SIG-M5 treated with dmso at 0.1 percent for 504 hours (cell line): ENCODE measurements around the gene LTC4S.
"Not testable (repeated sequence)": the region's sequence is repeated elsewhere in the genome, so short reads cannot be mapped to it uniquely, and the experiment has no call there.

Experiments used
- DNase-seq: peaks from one replicate; lab custom pipeline; 2025; ENCODE audit not compliant: unreplicated experiment; lab: John Stamatoyannopoulos, UW

Gene LTC4S, protein sequence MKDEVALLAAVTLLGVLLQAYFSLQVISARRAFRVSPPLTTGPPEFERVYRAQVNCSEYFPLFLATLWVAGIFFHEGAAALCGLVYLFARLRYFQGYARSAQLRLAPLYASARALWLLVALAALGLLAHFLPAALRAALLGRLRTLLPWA

DNA sequence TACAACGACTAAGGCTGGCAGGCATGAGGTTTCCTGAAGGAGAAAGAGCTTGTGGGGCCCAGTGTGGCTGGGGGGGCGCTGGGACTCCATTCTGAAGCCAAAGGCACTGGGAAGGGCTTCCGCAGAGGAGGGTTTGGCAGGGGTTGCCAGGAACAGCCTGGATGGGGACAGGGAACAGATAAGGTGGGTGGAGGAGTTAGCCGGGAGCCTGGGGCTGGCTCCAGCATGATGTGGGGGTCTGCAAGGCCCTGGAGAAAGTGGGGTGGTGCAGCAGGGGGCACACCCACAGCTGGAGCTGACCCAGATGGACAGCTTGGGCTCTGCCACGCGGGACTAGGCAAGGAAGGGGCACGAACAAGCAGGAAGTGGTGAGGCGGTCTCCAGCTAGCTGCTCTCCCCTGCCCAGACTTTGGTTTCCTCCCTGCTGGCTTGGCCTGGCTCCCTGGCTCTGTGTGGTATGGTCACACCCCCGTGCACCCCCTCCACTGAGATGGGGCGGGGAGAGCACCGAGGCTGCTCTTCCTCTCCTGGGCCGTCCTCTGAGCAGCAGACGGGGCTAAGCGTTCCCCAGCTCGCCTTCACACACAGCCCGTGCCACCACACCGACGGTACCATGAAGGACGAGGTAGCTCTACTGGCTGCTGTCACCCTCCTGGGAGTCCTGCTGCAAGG is at the start of gene LTC4S:
Gene LTC4S (plus strand): TSS at position 519 of the 672 bp plus-strand sequence. CDS start 95 bp downstream, at position 614.
- DNase-seq = no peak

DNA sequence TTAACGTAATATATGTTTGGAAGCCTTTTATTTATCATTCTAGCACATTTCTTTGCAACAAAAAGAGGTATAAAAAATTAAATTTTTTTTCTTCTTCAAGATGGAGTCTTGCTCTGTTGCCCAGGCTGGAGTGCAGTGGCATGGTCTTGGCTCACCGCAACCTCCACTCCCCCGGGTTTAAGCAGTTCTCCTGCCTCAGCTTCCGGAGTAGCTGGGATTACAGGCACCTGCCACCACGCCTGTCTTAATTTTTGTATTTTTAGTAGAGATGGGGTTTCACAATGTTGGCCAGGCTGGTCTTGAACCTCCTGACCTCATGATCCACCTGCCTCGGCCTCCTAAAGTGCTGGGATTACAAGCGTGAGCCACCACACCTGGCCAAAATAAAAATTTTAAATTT is 49.7 kb upstream of the LTC4S start:
- not testable (repeated sequence) for DNase-seq

DNA sequence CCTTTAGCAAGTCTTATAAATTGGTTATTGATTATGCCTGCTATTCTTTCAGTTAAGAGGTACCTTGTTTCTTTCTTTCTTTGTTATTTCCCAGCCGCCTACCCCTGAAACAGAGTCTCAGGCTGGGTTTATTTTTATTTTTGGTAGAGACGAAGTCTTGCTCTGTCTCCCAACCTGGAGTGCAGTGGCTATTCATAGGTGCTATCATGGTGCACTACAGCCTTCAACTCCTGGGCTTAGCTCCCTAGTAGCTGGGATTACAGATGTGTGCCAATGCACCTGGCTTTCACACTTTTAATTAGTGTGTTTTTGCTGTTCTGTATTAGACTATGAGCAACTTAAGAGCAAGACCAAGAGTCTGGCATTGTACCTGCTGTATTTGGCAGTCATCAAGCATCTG is 46.9 kb upstream of the LTC4S start:
- no peak for DNase-seq

DNA sequence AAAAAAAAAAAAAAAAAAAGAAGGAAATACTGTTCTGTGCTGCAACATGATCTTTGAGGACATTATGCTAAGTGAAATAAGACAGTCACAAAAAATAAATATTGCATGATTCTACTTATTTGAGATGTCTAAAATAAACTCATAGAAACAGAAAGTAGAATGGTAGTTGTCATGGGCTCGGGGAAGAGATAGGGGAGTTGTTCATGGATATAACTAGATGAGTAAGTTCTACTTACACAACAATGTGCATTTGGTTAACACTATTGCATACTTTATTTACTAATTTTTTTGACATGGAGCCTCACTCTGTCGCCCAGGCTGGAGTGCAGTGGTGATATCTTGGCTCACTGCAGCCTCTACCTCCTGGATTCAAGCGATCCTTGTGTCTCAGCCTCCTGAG is 46.0 kb upstream of the LTC4S start:
- DNase-seq = no peak

DNA sequence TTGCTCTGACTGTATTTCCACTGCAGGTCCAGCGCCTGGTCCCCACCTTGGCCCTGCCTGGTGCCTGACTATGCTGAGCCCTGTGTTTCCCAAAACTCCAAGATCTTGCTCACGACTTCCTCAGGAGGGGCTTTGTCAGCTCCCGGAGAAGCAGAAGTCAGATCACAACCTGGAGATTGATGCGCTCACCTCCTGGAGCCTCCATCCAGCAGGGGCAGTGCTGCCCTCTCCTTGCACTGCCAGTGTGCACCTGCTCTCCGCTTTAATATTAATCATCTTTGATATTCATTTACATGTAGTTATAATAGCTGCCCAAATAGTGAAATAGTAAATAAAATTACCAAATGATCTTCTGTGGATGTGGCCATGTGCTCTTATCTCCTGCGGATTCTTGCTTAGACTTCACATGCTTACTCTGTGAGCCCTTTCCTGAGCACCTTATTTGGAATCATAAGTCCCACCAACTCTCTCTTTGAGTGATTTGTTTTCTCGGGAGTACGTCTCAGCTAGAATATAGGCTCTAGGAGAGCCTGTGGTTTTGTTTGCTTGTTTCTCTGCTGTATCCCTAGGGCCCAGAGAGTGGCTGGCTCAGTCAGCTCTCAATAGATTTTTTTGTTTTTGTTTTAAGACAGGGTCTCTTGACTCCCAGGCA is 43.8 kb upstream of the LTC4S start:
- DNase-seq = no peak

DNA sequence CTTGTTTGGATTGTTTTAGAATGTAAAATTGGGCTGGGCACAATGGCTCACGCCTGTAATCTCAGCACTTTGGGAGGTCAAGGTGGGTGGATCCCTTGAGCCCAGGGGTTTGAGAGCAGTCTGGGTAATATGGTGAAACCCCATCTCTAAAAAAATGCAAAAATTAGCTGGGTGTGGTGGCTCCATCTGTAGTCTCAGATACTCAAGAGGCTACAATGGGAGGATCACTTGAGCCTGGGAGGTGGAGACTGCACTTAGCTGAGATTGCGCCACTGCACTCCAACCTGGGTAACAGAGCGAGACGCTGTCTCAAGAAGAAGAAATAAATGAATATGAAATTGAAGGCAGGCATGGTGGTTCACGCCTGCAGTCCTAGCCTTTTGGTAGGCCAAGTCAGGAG is 39.8 kb upstream of the LTC4S start:
- DNase-seq = no peak

DNA sequence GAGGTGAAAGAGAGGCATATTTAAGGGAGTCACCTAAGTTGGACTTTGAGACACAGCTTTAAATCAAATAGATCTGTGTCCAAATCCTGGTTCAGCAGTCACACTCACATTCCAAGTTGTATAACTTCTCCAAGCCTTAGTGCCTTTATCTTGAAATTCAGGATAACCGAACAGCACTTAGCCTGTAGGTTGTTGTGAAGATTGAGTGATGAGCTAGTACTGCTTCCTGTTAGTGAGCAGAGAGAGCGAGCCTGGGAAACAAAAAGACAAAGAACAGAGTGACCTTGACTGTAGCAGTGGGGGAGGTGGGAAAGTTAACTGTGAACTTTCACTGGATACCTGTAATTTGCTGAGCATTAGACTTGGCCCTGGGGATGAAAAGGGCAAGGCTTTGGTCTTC is 38.8 kb upstream of the LTC4S start:
- no peak for DNase-seq

DNA sequence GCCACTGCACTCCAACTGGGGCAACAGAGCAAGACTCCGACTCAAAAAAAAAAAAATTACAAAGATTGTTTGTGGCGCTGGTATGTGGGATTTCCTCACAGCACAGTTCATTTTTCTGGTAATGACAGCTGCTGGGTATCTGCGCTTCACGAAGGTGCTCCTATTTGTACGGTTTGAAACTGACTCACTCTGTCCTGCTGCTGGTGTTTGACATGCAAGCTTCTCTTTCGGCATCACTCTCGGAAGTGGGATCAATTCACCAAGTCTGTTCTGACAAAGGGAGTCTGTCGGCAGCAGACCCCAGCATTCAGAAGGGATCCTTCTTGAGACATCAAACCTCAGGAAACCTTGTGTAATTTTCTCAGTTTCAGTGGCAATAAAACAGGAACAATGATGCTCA is 34.8 kb upstream of the LTC4S start:
- peak; percentile 98 for DNase-seq

DNA sequence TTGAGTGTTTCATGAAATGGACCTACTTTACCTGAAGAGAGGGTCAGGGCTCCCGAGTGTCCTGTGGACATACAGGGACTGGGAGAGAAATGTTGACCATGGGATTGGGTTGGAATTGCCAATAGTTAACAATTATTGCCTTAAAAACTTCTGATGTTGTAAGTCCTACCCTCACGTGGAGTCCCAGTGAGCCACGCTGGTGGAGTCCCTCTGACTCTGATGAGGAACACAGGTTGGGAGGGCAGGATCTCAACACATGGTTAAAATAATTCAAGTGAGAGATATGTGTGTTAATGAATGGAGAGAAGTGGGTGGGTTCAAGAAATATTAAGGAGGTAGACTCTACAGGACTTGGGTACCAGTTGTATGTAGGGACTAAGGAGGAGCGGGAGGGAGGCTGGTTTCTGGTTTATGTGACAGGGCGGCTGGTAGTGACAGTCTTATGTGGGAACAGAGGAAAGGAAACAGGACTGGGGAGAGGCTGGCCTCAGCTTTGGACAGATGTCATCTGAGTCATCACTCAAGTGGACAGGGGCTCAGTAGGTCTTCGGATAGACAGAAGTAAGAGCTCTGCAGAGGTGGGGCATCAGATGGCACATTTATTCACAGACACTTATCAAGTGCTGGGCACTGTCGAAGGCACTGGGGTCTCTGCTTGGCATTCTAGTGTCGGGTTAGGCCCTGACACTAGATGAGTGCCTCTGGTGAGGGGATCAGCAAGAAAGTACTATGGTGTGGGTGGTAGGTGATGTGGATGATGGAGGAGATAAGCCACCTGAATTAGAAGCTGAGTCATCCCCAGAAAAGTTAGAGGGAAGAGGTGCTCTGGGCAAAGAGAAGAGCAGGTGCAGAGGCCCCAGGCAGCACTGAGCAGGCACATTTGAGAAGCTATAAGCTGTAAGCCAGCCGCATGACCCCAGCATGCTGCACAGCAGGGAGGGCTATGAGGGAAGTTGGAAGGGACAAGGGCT is 33.9 kb upstream of the LTC4S start:
- peak; percentile 39 for DNase-seq

DNA sequence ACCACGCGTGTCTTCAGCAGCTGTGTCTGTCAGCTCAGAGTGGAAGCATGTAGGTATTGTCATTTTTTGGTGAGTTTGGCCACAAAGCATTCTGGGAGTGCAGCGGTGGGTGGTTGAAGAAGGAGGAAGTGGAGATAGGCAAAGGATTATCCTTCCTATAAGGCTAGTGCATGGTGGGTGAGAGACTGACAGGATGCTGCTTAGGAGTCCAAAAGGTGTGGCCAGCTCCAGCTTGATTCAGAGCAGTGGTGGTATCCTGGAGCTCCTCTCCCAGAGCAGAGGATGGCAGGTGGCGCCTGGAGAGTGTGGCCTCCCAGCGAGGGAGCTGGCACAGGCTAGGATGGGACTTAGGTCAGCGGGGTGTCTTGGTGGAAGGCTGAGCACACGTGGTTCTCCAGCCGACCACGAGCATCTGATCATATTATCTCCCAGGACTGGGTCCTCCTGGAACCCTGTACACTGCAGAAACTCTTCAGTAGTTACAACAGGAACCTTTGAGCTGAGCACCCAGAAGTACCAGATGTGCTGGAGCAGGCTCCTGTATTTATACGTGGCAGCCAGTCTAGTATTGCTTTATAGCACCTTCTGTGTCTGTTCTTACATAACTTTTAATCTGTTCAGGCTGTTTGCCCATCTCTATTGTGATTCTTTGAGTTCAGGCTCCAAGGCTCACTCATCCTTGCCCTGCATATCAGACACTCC is 31.6 kb upstream of the LTC4S start:
- DNase-seq = peak; percentile 71

DNA sequence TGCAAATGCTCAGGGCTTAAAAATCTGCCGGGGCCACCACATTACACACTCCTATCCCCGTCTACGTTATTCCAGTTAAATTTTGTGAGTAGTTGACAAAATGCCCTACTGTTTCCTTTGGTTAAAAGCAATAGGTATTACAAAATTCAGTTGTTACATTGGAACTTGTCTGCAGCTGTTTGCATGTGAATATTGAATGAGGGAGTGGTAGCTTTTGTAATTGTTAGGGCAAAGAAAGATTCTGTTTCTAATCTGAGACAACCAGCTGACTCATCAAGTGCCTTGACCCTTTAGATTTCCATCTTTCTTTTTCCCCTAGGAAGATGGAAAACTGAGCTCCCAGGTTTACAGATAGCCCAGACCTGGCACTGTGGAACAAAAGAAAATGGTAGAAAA is 31.0 kb upstream of the LTC4S start:
- DNase-seq = no peak

DNA sequence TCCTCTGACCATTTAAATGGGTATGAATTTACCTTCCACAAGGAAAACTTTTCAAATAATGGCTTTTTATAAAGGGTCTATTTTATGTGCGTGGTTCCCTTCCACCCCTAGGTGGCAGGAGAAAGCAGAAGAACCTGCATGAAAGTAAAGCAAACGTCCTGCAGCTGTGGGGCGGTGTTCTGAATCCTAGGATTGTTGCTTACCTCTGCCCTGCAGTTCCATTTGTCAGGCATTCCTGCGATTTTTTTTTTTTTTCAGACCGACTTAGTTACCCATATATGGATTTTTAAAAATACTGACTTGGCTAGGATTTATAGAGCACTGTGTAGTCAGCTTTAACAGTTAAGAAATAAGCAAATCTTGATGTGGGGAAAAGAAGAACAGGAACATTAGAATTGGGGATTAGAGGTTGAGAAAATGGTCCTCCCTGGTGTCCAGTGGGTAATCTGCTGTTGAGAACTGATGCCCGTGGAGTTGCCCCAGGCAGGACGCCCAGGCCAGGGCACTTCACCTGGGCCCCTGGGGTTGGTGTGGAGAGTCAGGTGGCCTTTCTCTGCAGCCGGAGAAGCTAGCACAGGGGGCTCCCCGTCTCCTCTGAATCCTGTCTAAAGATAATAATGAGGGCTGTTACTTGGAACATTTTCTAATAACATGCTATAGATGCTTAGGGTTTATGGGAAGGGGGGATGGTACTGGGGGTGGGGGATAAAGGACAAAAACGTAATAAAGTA is 30.4 kb upstream of the LTC4S start:
- DNase-seq = peak; percentile 63

DNA sequence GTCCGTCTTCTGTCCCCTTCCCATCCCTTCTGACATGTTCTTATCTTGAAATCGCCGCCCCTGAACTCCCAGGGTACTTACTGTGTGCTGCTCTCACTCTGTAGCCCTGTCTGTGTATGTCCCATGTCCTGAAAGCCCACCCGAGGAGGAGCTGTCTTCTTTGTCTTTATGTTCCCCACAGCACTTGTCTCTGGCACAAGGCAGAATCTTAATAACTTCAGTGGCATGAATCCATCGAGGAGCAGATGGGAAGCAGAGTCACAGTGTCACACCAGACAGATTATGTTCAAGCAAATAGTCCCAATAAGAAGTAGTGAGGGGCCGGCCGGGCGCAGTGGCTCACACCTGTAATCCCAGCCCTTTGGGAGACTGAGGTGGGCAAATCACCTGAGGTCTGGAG is 29.7 kb upstream of the LTC4S start:
- no peak for DNase-seq

DNA sequence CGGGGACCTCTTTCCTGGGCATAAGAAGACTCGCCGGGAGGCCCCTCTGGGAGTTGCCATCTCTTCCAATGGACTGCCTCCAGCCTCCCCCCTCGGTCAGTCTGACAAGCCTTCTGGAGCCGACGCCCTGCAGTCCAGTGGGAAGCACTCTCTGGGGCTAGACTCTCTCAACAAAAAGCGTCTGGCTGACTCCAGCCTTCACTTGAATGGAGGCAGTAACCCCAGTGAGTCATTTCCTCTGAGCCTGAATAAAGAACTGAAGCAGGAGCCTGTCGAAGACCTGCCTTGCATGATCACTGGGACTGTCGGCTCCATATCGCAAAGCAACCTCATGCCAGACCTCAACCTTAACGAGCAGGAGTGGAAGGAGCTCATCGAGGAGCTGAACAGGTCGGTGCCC is 28.4 kb upstream of the LTC4S start:
- DNase-seq = peak; percentile 31

DNA sequence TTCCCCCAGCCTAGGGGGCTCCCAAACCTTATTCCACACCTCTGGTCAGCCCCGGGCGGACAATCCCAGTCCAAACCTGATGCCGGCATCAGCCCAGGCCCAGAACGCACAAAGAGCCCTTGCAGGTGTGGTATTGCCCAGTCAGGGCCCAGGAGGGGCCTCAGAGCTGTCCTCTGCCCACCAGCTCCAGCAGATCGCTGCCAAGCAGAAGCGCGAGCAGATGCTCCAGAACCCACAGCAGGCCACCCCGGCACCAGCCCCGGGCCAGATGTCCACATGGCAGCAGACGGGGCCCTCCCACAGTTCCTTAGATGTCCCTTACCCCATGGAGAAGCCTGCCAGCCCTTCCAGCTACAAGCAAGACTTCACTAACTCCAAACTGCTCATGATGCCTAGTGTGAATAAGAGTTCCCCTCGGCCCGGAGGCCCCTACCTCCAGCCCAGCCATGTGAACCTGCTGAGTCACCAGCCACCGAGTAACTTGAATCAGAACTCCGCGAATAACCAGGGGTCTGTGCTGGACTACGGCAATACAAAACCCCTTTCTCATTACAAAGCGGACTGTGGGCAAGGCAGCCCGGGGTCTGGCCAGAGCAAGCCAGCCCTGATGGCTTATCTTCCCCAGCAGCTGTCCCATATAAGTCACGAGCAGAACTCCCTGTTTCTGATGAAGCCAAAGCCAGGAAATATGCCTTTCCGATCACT is 27.6 kb upstream of the LTC4S start:
- no peak for DNase-seq

DNA sequence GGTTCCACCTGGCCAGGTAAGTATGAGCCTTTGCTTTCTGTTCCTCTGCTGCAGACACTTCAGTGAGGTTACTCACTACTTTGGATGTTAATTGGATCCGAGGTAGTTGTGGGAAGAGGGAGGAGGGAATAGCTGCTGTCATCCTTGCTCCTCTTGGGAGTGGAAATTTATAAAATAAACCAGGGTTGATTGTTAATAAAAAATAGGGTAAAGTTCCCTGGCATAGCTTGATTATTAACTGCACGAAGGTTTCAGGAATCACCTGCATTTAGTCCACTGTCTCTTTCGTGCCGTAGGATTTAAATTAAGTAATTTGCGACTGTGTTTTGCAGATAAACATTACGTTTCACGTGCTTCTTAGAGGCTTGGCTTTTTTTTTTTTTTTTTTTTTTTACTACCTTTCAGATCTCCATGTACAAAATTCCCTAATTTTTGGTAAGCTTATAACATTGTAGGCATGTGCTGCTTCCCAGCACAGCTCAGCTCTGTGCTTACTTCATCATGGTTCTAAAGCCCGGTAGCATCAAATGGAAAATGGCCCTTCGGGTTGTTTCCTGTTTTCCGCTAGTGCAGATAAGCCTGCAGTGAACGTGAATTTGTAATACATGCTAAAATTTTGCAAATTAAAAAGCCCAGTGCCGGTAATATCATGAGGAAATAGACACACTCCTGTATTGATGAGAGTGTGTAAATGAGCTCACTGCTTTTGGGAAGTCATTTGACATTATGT is 26.9 kb upstream of the LTC4S start:
- no peak for DNase-seq

DNA sequence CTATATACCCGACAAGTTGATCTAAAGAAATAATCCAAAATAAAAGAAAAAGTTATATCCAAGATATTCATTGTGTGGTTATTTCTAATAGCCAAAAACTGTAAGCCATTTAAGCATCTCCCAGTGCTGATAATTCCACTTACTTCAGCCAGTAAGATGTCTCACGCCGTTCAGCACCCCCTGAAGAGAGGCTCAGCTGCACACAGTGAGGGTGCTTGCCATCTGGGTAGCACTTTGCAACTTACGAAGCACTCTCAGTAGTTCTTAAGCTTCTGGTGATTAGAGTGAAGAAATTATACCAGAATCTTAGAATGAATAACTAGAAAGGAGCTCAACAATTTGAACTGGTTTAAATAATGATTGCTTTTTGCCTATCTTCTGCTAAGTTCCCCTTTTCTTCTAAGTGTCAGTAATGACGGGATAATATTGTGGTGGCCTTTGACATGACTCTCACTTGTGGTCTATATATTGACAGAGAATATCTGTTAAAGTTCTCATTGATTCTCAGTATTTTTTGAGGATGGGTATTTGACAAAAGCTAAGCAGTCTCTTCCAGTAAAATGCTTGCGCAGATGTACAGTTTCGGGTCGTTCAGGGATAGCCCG is 26.2 kb upstream of the LTC4S start:
- DNase-seq = peak; percentile 18

DNA sequence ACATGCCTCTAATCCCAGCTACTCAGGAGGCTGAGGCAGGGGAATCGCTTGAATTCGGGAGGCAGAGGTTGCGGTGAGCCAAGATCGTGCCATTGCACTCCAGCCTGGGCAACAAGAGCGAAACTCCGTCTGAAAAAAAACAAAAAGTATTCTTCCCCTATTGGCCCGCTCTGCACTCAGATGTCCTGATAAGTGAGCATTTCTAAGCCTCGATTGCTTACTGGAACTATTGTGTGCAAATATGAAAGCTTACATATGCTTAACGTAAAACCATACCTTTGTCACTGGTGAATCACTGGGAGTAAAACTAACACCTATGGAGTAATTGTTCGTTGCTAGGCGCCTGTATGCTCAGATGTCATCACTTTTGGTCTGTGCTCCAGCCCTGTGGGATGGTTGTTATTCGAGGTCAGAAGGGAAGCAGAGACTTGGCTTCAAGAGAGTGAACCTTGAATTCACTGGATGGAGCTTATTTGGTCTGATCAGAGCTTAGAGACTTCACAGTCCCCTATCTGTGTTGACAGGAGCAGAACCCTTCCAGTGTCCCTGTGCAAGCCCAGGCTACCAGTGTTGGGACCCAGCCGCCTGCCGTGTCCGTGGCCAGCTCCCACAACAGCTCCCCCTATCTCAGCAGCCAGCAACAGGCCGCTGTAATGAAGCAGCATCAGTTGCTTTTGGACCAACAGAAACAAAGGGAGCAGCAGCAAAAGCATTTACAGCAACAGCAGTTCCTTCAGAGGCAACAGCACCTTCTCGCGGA is 25.3 kb upstream of the LTC4S start:
- no peak for DNase-seq
